K562 (cell line): ENCODE data around the gene ARL6IP4. TPM values are rescaled to one million over a fixed set of nuclear protein-coding genes. Genes with fewer than 3 reads are reported as not detected.

ENCODE experiments used
- ATAC-seq: fragments of 200-7000 bp; cut with Tn5 transposase; 3 replicates; pipeline ENCODE4 v1.9.1; 2020; ENCODE audit warnings: moderate library complexity
- BruUV-seq: library from RNA; stranded (reverse); fragments of 400-500 nt; replicated peaks from 2 replicates; lab custom pipeline; 2021; lab: Mats Ljungman, UMichigan
- CTCF ChIA-PET: fragments of 300-600 bp; formaldehyde crosslinking; extraction: SDS; loops from one replicate; lab custom pipeline; 2021; ENCODE audit warnings: low intra/inter-chr PET ratio; lab: Yijun Ruan, JAX
- POLR2A ChIA-PET: fragments of 300-600, 350-650 bp; sonication (Branson Sonifier 250); formaldehyde crosslinking; extraction: SDS; loops from one replicate; lab custom pipeline; 2021; ENCODE audit warnings: antibody characterized with exemption, inconsistent platforms; lab: Yijun Ruan, JAX
- DNase-seq, 4 experiments: peaks; one replicate each; pipeline versions ENCODE4 v3.0.0 to v3.0.0-alpha.2; 2011 to 2018; ENCODE audit warnings: low spot score in 3 of 4, mixed read lengths in 3 of 4; ENCODE audit errors: extremely low read depth in 1 of 4
- FAIRE-seq: peaks from 2 replicates; lab custom pipeline; 2011; peaks lifted over from hg19 to GRCh38; lab: Jason Lieb, UNC
- H2AFZ ChIP-seq: 2 replicates; pipeline ENCODE4 v1.6.0; 2011; ENCODE audit warnings: low read depth, low read length, control low read depth, inconsistent platforms
- H3K27ac ChIP-seq: fragments of 200-600 bp; 3 replicates; pipeline ENCODE4 v1.8.0; 2011; ENCODE audit warnings: low read depth, mild to moderate bottlenecking, control low read depth, inconsistent platforms, low read length, moderate library complexity, mixed read lengths; ENCODE audit errors: extremely low read depth
- H3K27me3 ChIP-seq, 2 experiments: fragments of 300-600 bp in 1 of 2; 2 replicates in 1 of 2; 3 replicates in 1 of 2; pipeline versions ENCODE4 v1.6.0 to v1.8.0; 2011; ENCODE audit warnings: inconsistent platforms in 2 of 2, low read length in 2 of 2, mild to moderate bottlenecking in 1 of 2, mixed read lengths in 1 of 2, moderate library complexity in 1 of 2; ENCODE audit not compliant: control insufficient read depth in 2 of 2, insufficient read depth in 2 of 2
- H3K36me3 ChIP-seq: fragments of 300-600 bp; 3 replicates; pipeline ENCODE4 v1.8.0; 2011; ENCODE audit warnings: mild to moderate bottlenecking, low read length, inconsistent platforms; ENCODE audit not compliant: control insufficient read depth, insufficient read depth
- H3K4me1 ChIP-seq, 2 experiments: fragments of 200-600 bp in 1 of 2; replicated peaks in 1 of 2; 2 replicates in 1 of 2; 3 replicates in 1 of 2; pipeline versions ENCODE4 v1.5.1 to v1.8.0; 2011; ENCODE audit warnings: inconsistent platforms in 2 of 2, low read length in 2 of 2, mild to moderate bottlenecking in 1 of 2, mixed read lengths in 1 of 2, moderate library complexity in 1 of 2; ENCODE audit not compliant: control insufficient read depth in 2 of 2, insufficient read depth in 2 of 2
- H3K4me2 ChIP-seq: 2 replicates; pipeline ENCODE4 v1.6.1; 2011; ENCODE audit warnings: low read length, control low read depth, inconsistent platforms, mixed read lengths; ENCODE audit not compliant: insufficient read depth
- H3K4me3 ChIP-seq: fragments of 200-600 bp; sonication (generic), shearing (Covaris generic); 2 replicates; pipeline ENCODE4 v1.5.1; 2016; ENCODE audit warnings: control low read depth, inconsistent platforms
- H3K79me2 ChIP-seq: fragments of 200-600 bp; 3 replicates; pipeline ENCODE4 v1.8.0; 2011; ENCODE audit warnings: low read length, inconsistent platforms; ENCODE audit not compliant: control insufficient read depth, insufficient read depth
- H3K9ac ChIP-seq, 2 experiments: 2 replicates each; pipeline versions ENCODE4 v1.6.0 to v1.6.1; 2011; ENCODE audit warnings: low read depth in 2 of 2, low read length in 2 of 2, control low read depth in 1 of 2, inconsistent platforms in 1 of 2, mild to moderate bottlenecking in 1 of 2, mixed read lengths in 1 of 2; ENCODE audit not compliant: insufficient read depth in 1 of 2
- H3K9me1 ChIP-seq: one replicate; pipeline ENCODE4 v1.6.0; 2011; ENCODE audit warnings: inconsistent platforms, mild to moderate bottlenecking, low read length, moderate library complexity; ENCODE audit not compliant: control insufficient read depth, insufficient read depth
- H3K9me3 ChIP-seq: replicated peaks from 2 replicates; pipeline ENCODE4 v1.5.1; 2011; ENCODE audit warnings: low read depth, low read length, inconsistent platforms; ENCODE audit not compliant: control insufficient read depth, insufficient read depth
- H4K20me1 ChIP-seq: replicated peaks from 2 replicates; pipeline ENCODE4 v1.6.1; 2011; ENCODE audit warnings: low read length, inconsistent platforms, mixed read lengths; ENCODE audit not compliant: control insufficient read depth, insufficient read depth
- COPS2 ChIP-seq: fragments of 450-650 bp; conservative IDR thresholded peaks from 2 replicates; pipeline ENCODE4 v1.6.1; 2016; ENCODE audit warnings: mild to moderate bottlenecking, moderate library complexity
- CTCF ChIP-seq, 3 experiments: IDR thresholded peaks in 2 of 3; conservative IDR thresholded peaks in 1 of 3; 2 replicates each; pipeline ENCODE4 v1.5.1; 2011 to 2012; ENCODE audit warnings: low read length in 3 of 3, mild to moderate bottlenecking in 3 of 3, control low read depth in 2 of 3, improper control_type of control experiment in 1 of 3, inconsistent platforms in 1 of 3, low read depth in 1 of 3, mixed read lengths in 1 of 3, moderate library complexity in 1 of 3; ENCODE audit not compliant: insufficient read depth in 2 of 3
- DDX20 ChIP-seq: fragments of 450-650 bp; IDR thresholded peaks from 2 replicates; pipeline ENCODE4 v1.6.1; 2016; ENCODE audit warnings: missing genetic modification characterization, low read depth, mild to moderate bottlenecking, missing compliant biosample characterization, moderate library complexity
- DPF2 ChIP-seq: fragments of 450-650 bp; IDR thresholded peaks from 2 replicates; pipeline ENCODE4 v1.6.1; 2016
- HNRNPLL ChIP-seq: fragments of 200-400 bp; formaldehyde crosslinking; IDR thresholded peaks from 2 replicates; pipeline ENCODE4 v1.6.1; 2017; ENCODE audit warnings: low read length, low read depth, mild to moderate bottlenecking; ENCODE audit not compliant: poor library complexity, severe bottlenecking
- ILK ChIP-seq: fragments of 450-650 bp; IDR thresholded peaks from 2 replicates; pipeline ENCODE4 v1.6.1; 2016; ENCODE audit warnings: missing genetic modification characterization, low read depth, mild to moderate bottlenecking, missing compliant biosample characterization, moderate library complexity, borderline replicate concordance
- RHOXF2B ChIP-seq: fragments of 250-450 bp; sonication (Bioruptor Pico); conservative IDR thresholded peaks from 2 replicates; pipeline ENCODE4 v1.5.1; 2021
- SMARCE1 ChIP-seq: fragments of 450-650 bp; IDR thresholded peaks from 2 replicates; pipeline ENCODE4 v1.7.1; 2016; ENCODE audit warnings: mild to moderate bottlenecking
- STAT5A ChIP-seq: IDR thresholded peaks from 2 replicates; pipeline ENCODE4 v1.6.1; 2012; ENCODE audit warnings: low read length, inconsistent platforms, borderline replicate concordance
- TBL1XR1 ChIP-seq, 2 experiments: IDR thresholded peaks; 2 replicates each; pipeline ENCODE4 v1.6.1; 2012; ENCODE audit warnings: improper control_type of control experiment in 2 of 2, low read length in 2 of 2, mild to moderate bottlenecking in 1 of 2
- TCF3 ChIP-seq: sonication (generic); formaldehyde crosslinking; IDR thresholded peaks from 2 replicates; pipeline ENCODE4 v1.4.0; 2020; ENCODE audit warnings: mild to moderate bottlenecking, missing genetic modification reagents
- ZNF239 ChIP-seq: fragments of 250-450 bp; sonication (Bioruptor Pico); IDR thresholded peaks from 2 replicates; pipeline ENCODE4 v1.4.0; 2020; ENCODE audit warnings: mild to moderate bottlenecking
- ZNF431 ChIP-seq: sonication (generic); formaldehyde crosslinking; IDR thresholded peaks from 2 replicates; pipeline ENCODE4 v1.8.0; 2022; ENCODE audit warnings: mild to moderate bottlenecking, missing genetic modification reagents
- ZNF644 ChIP-seq: fragments of 200-800 bp; sonication (Bioruptor generic); IDR thresholded peaks from 2 replicates; pipeline ENCODE4 v1.6.1; 2016; ENCODE audit warnings: low read depth, missing genetic modification characterization, missing compliant biosample characterization
- WGBS: fragments of 100-300 bp; shearing (Covaris generic); methylation state at CpG from one replicate; pipeline ENCODE4 v1.1.6; 2016; ENCODE audit warnings: low coverage, mixed read lengths; ENCODE audit not compliant: insufficient coverage; ENCODE audit errors: missing lambda C conversion rate; 5-methylcytosine and 5-hydroxymethylcytosine counted together
- in situ Hi-C: fragments of 300-500 bp; cut with MboI; formaldehyde crosslinking; loops from 4 replicates; pipeline ENCODE4 v1.15.0; 2018; ENCODE audit warnings: inconsistent platforms, mixed read lengths
- intact Hi-C: fragments of 100-400 bp; cut with micrococcal nuclease; formaldehyde crosslinking; loops from 2 replicates; pipeline ENCODE4 v1.14.2; 2022
- polyA plus RNA-seq, 8 experiments: library from polyadenylated mRNA; depleted of rRNA in 4 of 8; stranded (reverse) in 5 of 8; unstranded in 3 of 8; fragments of >200 nt; fragmentation: Nextera tagmentation in 2 of 8; fragmentation: Illumina TruSeq in 1 of 8; extraction: Ambion mirVana in 2 of 8; extraction: Trizol in 1 of 8; gene quantifications; 2 replicates each; pipeline versions ENCODE4 v1.2.1 to v1.2.3, GENCODE V29; 2011 to 2014; ENCODE audit warnings: inconsistent platforms in 1 of 8, missing spikeins in 1 of 8
- total RNA-seq, 7 experiments: library from RNA; depleted of rRNA in 6 of 7; stranded (reverse); fragments of >200 nt in 6 of 7; fragmentation: Illumina TruSeq in 2 of 7; extraction: Trizol in 2 of 7; gene quantifications; 2 replicates each; pipeline versions ENCODE4 v1.2.1 to v1.2.3, GENCODE V29; 2011 to 2021; ENCODE audit warnings: low replicate concordance in 1 of 7
- TF ChIP-seq, protein P1 (sequence below): fragments of 250-450 bp; sonication (Bioruptor Pico); IDR thresholded peaks from 2 replicates; pipeline ENCODE4 v1.5.0; 2020; ENCODE audit warnings: mild to moderate bottlenecking, borderline replicate concordance
- TF ChIP-seq, protein P2 (sequence below): fragments of 200-800 bp; sonication (Bioruptor generic); IDR thresholded peaks from 2 replicates; pipeline ENCODE4 v1.6.1; 2017; ENCODE audit warnings: missing genetic modification characterization, missing compliant biosample characterization

ARL6IP4 gene
- total and polyA plus RNA-seq, 9 of the 15 experiments (the other 6 are each of a cell fraction or from before 2014, with no cell fraction given), result 2.4 to 255 (median 151) TPM

GRCh38 chr12:122975790-122976647, 4.5 kb upstream of the ARL6IP4 start:
- 1% methylated on average over 8 of the region's 8 CpGs for WGBS
- Histone ChIP-seq H3K27me3 (no peaks in the 10 kb centered on the region), H3K36me3 (peaks cover 34% of the 10 kb centered on the region; the same call in 2 of the 3 replicates), H3K4me1 (peaks cover 17 to 54% of the 10 kb centered on the region in 2 experiments), H3K9me1 (no peaks in the 10 kb centered on the region), H4K20me1 (no peaks in the 10 kb centered on the region; the same call in 1 of the 2 replicates), H3K4me3 (peak overlapping the region; percentile 66), H2AFZ (peak overlapping the region; percentile 98), H3K4me2 (peak overlapping the region; percentile 100), H3K79me2 (peaks cover 43% of the 10 kb centered on the region), H3K9me3 (no peaks in the 10 kb centered on the region), H3K27ac (peak overlapping the region; percentile 97), H3K9ac (peak overlapping the region; percentile 94 to 98)
- POLR2A ChIA-PET, result interaction anchor here (0.5 to 3.2 kb wide), 20 partner anchors 8 to 669 kb away, joined by 3 to 22 read pairs (median 4); partner anchors contain the start of genes ABCB9, MPHOSPH9, MTRFR and ZCCHC8
- BruUV-seq, result no TSS peak
- CTCF ChIA-PET, result no interaction called here
- FAIRE-seq, result peak; percentile 95
- intact Hi-C loops, result no loop called here
- in situ Hi-C loops, result no loop called here
- DNase-seq, result peak in 2 of 4 experiments; percentile 59 to 78
- peak; percentile 44 for ATAC-seq
- TF ChIP-seq RHOXF2B (no peak), HNRNPLL (no peak), DDX20 (tag) (no peak), ZNF239 (CRISPR knock-in tag) (no peak), ILK (no peak), SMARCE1 (peak; percentile 65; the same call in 1 of the 2 replicates), ZNF431 (CRISPR knock-in tag) (no peak), ZNF644 (tag) (no peak), STAT5A (no peak), CTCF (IDR thresholded peaks at IDR 0.05 in 2 of 3, conservative IDR thresholded peaks at IDR 0.05 in 1 of 3; ENCODE audit: insufficient read depth in 2 of 3, low read depth in 1 of 3, low read length in 3 of 3) (no peak), COPS2 (no peak), TCF3 (0 out of 2 replicates have a peak, but pooled peaks have one; percentile 31), DPF2 (peak; percentile 86), TBL1XR1 (IDR thresholded peaks at IDR 0.05; ENCODE audit: low read length in 2 of 2) (no peak)
- TF ChIP-seq, protein P1, sequence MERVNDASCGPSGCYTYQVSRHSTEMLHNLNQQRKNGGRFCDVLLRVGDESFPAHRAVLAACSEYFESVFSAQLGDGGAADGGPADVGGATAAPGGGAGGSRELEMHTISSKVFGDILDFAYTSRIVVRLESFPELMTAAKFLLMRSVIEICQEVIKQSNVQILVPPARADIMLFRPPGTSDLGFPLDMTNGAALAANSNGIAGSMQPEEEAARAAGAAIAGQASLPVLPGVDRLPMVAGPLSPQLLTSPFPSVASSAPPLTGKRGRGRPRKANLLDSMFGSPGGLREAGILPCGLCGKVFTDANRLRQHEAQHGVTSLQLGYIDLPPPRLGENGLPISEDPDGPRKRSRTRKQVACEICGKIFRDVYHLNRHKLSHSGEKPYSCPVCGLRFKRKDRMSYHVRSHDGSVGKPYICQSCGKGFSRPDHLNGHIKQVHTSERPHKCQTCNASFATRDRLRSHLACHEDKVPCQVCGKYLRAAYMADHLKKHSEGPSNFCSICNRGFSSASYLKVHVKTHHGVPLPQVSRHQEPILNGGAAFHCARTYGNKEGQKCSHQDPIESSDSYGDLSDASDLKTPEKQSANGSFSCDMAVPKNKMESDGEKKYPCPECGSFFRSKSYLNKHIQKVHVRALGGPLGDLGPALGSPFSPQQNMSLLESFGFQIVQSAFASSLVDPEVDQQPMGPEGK (CRISPR knock-in tag), result no peak
- TF ChIP-seq, protein P2, sequence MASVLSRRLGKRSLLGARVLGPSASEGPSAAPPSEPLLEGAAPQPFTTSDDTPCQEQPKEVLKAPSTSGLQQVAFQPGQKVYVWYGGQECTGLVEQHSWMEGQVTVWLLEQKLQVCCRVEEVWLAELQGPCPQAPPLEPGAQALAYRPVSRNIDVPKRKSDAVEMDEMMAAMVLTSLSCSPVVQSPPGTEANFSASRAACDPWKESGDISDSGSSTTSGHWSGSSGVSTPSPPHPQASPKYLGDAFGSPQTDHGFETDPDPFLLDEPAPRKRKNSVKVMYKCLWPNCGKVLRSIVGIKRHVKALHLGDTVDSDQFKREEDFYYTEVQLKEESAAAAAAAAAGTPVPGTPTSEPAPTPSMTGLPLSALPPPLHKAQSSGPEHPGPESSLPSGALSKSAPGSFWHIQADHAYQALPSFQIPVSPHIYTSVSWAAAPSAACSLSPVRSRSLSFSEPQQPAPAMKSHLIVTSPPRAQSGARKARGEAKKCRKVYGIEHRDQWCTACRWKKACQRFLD (CRISPR knock-in tag), result 0 out of 2 replicates have a peak, but pooled peaks have one; percentile 8
